DMS 273 treated with DMSO at 0.1 percent for 48 hours (cell line): ENCODE measurements around the gene FAF1.

Experiments used
- DNase-seq: peaks from one replicate; lab custom pipeline; 2025; lab: John Stamatoyannopoulos, UW

Gene FAF1

GRCh38 chr1:50426108-50426700 lies 533.9 kb downstream of the FAF1 start:
- DNase-seq: no peak

DNA sequence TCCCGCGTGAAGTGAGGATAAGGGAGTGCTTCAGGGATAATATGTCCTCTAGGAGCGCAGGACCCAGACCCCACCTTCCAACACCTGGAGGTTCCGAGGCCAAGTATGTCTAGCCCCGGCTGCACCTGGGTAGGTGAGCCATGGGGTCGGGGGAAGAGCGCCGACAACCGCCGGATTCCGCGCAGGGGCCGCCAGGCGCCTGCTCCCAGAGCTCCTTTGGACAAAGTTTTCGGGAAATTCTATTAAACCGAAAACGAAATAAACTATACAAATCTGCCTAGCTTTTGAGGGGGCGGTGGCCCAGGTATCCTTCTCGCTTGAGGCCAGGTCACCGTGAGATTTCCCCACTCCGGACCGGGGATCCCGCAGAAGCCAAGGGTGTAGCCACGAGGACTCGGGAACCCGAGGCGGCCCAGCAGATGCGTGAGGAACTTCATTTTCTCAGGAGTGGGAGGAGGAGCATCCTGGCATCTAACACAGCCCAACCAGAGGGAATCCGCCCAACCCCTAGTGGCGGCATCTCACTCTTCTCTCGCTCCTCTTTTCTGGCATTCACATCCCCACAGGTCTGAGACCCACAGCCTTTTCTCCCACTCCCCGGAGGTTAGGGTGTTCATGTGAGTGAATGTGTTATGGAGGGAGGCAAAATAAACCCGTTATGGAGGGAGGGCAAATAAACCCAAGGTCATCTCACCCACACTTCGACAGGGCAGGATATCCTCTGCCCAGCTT lies 534.5 kb downstream of the FAF1 start:
- DNase-seq: no peak

- no peak for DNase-seq
Measured at GRCh38 chr1:50424884-50425375, 535.1 kb downstream of the FAF1 start.

GRCh38 chr1:50424045-50424883 lies 535.8 kb downstream of the FAF1 start:
- DNase-seq: no peak

GRCh38 chr1:50423670-50424000 lies 536.4 kb downstream of the FAF1 start:
- peak; percentile 48 for DNase-seq

DNA sequence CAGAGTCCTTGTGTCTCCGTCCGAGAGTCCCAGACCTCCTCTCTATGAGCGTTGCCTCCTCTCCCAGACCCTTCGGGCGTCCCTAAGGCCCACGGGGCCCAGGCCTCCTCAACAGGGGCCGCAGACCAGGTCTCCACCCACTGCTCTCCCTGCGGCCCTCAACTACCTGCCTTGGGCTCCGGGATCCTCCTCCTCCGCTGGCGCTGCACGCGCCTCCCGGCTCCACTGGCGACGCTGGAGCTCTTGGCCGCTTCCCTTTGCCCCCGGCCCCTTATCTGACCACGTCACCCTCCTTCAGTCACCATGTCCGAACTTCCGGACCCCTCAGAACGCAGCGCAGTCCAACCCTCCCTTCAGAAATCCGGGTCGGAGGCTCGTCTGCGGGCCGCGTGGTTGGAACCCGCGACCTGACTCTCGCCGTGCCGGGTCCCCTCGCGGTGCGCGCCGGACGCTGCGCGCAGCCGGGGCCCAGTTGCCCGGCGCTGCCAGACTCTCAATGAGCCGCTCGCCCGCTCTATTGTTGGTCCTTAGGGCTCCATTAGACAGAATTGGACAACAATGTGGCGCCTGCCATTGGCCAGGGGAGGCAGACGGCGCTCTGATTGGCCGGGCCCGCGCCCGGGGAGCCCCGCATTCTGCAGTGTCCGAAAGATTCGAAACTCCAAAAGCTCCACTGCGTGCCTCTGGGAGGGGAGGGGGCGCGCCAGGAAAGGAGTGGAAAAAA lies 537.0 kb downstream of the FAF1 start, which contains the start of gene DMRTA2:
Gene DMRTA2, minus strand, starts transcription at position 498 of the 724 bp plus-strand sequence. CDS start 1,907 bp downstream, outside the sequence.
- peak; percentile 48 for DNase-seq

DNA sequence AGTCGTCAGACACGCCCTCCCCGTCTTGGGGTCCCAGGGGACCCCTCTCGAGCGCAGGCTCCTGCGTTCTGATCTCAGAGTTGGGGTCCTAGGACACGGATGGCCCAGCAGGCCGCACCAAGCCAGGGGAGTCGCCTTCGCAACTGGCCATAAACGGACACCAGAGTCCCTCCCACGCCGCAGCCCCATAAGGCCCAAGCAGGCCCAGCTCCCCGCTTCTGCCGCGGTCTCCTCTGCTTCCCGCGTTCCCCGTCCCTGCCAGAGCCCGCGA lies 537.5 kb downstream of the FAF1 start:
- DNase-seq: no peak

GRCh38 chr1:50421768-50422674 lies 538.0 kb downstream of the FAF1 start:
- DNase-seq: no peak

DNA sequence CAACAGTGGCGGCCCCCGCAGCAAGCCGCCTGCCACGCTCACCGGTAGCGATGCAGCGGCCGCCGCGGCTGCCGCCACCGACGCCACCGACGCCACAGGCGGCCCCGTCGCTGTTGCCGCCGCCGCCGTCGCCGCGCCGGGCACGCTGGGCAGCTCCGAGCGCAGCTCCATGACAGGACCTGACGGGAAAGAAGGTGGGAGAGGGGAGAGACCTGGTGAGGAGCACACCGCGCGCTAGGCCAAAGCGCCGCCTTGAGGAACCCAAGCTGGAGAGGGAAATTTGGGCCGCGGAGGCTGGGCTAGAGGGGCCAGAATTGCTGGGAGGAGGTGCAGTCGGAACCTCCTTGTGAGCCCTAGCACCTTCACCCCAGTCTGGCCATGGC lies 538.7 kb downstream of the FAF1 start:
- no peak for DNase-seq

- DNase-seq: no peak
Measured at GRCh38 chr1:50420689-50421365, 539.2 kb downstream of the FAF1 start.

- no peak for DNase-seq
Measured at GRCh38 chr1:50419907-50420677, 540.0 kb downstream of the FAF1 start.

DNA sequence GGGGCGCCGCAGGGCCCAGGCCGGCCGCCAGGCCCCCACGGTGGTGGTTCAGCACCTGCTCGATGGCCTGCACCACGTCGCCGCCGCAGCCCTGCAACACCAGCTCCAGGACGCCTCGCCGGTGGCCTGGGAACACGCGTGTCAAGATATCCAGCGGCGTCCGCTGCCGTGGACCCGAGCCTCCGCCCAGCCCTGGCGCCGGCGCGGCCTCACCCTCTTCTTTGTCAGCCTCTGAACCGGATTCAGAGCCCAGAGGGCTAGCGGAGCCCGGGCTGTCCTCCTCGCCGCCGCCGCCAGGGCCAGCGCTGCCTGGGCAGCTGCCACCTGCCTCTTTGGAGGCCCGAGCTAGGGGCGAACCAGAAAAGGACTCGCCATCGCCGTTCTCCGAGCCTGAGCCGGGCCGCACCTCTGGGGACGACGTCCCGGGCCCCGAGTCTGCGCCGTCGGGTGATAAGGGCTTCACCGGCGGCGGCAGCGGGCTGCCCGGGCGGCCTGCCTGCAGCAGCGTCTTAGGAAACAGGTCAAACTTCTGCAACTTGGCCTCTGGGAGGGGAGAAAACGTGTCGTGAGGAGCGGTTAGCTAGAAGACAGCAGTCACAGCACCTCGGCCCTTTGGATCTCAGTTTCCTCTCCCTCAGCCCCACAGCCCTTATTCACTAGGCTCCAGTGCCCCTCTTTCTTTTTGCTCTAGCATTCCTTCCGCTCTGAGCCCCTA lies 540.7 kb downstream of the FAF1 start:
- no peak for DNase-seq

GRCh38 chr1:50418600-50419109 lies 541.4 kb downstream of the FAF1 start:
- DNase-seq: no peak

GRCh38 chr1:50417946-50418599 lies 542.0 kb downstream of the FAF1 start:
- no peak for DNase-seq

DNA sequence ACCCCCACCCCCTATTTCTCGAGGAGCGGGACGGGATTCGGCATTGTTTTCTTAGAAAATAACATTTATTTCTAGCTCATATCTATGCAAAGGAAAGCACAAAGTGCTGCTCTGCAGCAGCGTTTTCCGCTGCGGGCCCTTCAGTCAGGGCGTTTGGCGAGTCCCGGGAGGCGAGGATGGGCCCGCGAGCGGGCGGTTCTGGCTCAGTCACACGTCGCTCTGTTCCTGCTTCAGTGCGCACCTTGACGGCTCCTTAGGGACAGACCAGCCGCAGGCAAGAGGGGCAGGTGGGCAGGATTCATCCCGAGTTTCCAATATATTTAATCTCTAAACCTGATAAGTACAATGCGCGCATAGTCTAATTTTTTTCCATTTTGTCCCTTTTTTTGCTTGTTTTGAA lies 542.6 kb downstream of the FAF1 start:
- no peak for DNase-seq

- no peak for DNase-seq
Measured at GRCh38 chr1:50416553-50417453, 543.3 kb downstream of the FAF1 start.

DNA sequence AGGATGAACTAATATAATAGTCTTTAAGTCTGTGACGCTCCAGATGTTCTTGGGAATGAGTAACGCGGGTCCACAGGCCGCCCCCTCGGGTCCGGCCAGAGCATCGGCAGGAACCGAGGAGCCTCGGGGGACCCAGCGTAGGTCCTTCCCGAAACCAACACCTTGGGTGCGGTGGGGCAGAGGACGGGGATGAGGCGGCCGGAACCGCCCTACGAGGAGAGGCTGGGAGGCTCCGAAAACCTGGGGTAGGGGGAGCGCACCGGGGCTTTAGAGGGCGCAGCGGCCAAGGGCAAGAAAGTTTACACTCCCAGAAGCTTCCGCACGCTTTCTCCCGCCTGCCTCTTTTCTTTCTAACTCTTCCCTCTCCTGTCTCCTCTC lies 543.9 kb downstream of the FAF1 start:
- DNase-seq: no peak
